Cardiac muscle cell (in vitro differentiated cells and primary cell): ENCODE measurements around the gene YIF1A. TPM values are rescaled to one million over a fixed set of nuclear protein-coding genes. Genes with fewer than 3 reads are reported as not detected.
A peak's percentile ranks its signal among the peaks of the same experiment; 100 is the strongest.

Experiments used
- DNase-seq, 2 donors: peaks; one replicate each; pipeline versions ENCODE4 v3.0.0 to v3.0.0-alpha.2; 2010 to 2017; ENCODE audit warnings: low read depth in 1 of 2, low spot score in 1 of 2
- H3K27ac ChIP-seq: fragments of 200-600 bp; sonication (generic); 2 replicates; pipeline ENCODE4 v1.5.1; 2016
- H3K27me3 ChIP-seq: fragments of 200-600 bp; sonication (generic); 2 replicates; pipeline ENCODE4 v1.6.0; 2016; ENCODE audit warnings: control low read depth
- H3K36me3 ChIP-seq: fragments of 200-600 bp; sonication (generic); 2 replicates; pipeline ENCODE4 v1.5.1; 2016; ENCODE audit warnings: control low read depth
- H3K4me1 ChIP-seq: fragments of 200-600 bp; sonication (generic); 2 replicates; pipeline ENCODE4 v1.8.1; 2017; ENCODE audit warnings: low read depth, mild to moderate bottlenecking, mixed run types
- H3K4me3 ChIP-seq: fragments of 200-600 bp; sonication (generic); 2 replicates; pipeline ENCODE4 v1.5.1; 2016; ENCODE audit warnings: mild to moderate bottlenecking
- H3K9me3 ChIP-seq: fragments of 200-600 bp; sonication (generic); 2 replicates; pipeline ENCODE4 v1.5.1; 2017; ENCODE audit warnings: low read depth, mild to moderate bottlenecking, control low read depth
- CTCF ChIP-seq: IDR thresholded peaks from 2 replicates; pipeline ENCODE4 v1.5.1; 2012; ENCODE audit warnings: low read depth, mild to moderate bottlenecking, low read length
- polyA plus RNA-seq: library from polyadenylated mRNA; unstranded; fragments of >200 nt; fragmentation: Nextera tagmentation; extraction: Ambion mirVana; gene quantifications from 2 replicates; pipeline ENCODE4 v1.2.1, GENCODE V29; 2016
- total RNA-seq: library from RNA; depleted of rRNA; stranded (reverse); fragments of >200 nt; gene quantifications from 2 replicates; pipeline ENCODE4 v1.2.3, GENCODE V29; 2016

The YIF1A gene
- total and polyA plus RNA-seq, 2 experiments from 2014 or later: 68.2 to 147 TPM

GRCh38 chr11:66331542-66332370 is 42.8 kb upstream of the YIF1A start:
- H3K27me3 ChIP-seq: no peaks in the 10 kb centered on the region
- peak overlapping the region; percentile 71 for H3K27ac ChIP-seq
- DNase-seq: peak in 1 of 2 donors; percentile 69
- peaks cover 17% of the 10 kb centered on the region for H3K4me1 ChIP-seq
- no peak for TF ChIP-seq CTCF
- no peaks in the 10 kb centered on the region for H3K36me3 ChIP-seq
- no peaks in the 10 kb centered on the region for H3K9me3 ChIP-seq
- no peak overlapping the region for H3K4me3 ChIP-seq

- Histone ChIP-seq H3K4me1 (peaks cover 24% of the 10 kb centered on the region), H3K4me3 (no peak overlapping the region), H3K27me3 (no peaks in the 10 kb centered on the region), H3K27ac (no peak overlapping the region), H3K9me3 (no peaks in the 10 kb centered on the region), H3K36me3 (no peaks in the 10 kb centered on the region)
- no peak for DNase-seq
- no peak for TF ChIP-seq CTCF
Observed at GRCh38 chr11:66330931-66331330, 42.0 kb upstream of the YIF1A start.

GRCh38 chr11:66329165-66329673 is 40.3 kb upstream of the YIF1A start:
- Histone ChIP-seq H3K36me3 (no peaks in the 10 kb centered on the region), H3K27ac (no peak overlapping the region), H3K27me3 (no peaks in the 10 kb centered on the region), H3K9me3 (no peaks in the 10 kb centered on the region), H3K4me1 (peaks cover 20% of the 10 kb centered on the region), H3K4me3 (no peak overlapping the region)
- TF ChIP-seq CTCF: no peak
- DNase-seq: no peak

- Histone ChIP-seq H3K9me3 (no peaks in the 10 kb centered on the region), H3K27me3 (no peaks in the 10 kb centered on the region), H3K4me1 (peaks cover 20% of the 10 kb centered on the region), H3K4me3 (no peak overlapping the region), H3K36me3 (no peaks in the 10 kb centered on the region), H3K27ac (no peak overlapping the region)
- TF ChIP-seq CTCF: peak; percentile 91
- peak; percentile 81 to 86 for DNase-seq
Observed at GRCh38 chr11:66328302-66329144, 39.6 kb upstream of the YIF1A start.

GRCh38 chr11:66328031-66328301 is 39.0 kb upstream of the YIF1A start:
- H3K9me3 ChIP-seq: no peaks in the 10 kb centered on the region
- no peak overlapping the region for H3K4me3 ChIP-seq
- H3K36me3 ChIP-seq: no peaks in the 10 kb centered on the region
- H3K4me1 ChIP-seq: peaks cover 20% of the 10 kb centered on the region
- no peak for TF ChIP-seq CTCF
- H3K27me3 ChIP-seq: no peaks in the 10 kb centered on the region
- H3K27ac ChIP-seq: no peak overlapping the region
- no peak for DNase-seq
